Esophagus muscularis mucosa (tissue), 4 donors: ENCODE results near the gene IL34.
"Not testable (repeated sequence)": the region's sequence is repeated elsewhere in the genome, so short reads cannot be mapped to it uniquely, and the experiment has no call there.

Source experiments
- CTCF ChIP-seq, 3 experiments: fragments of 200-600 bp in 2 of 3; fragments of 450-650 bp in 1 of 3; sonication (generic) in 2 of 3; IDR thresholded peaks; one replicate each; pipeline ENCODE4 v1.5.1; 2017 to 2019; ENCODE audit warnings: antibody characterized with exemption in 3 of 3, mild to moderate bottlenecking in 2 of 3, moderate library complexity in 1 of 3
- EP300 ChIP-seq: sonication (generic); formaldehyde crosslinking; IDR thresholded peaks from one replicate; pipeline ENCODE4 v1.6.1; 2017; ENCODE audit warnings: antibody characterized with exemption
- POLR2A ChIP-seq: fragments of 450-650 bp; IDR thresholded peaks from one replicate; pipeline ENCODE4 v1.6.1; 2017; ENCODE audit warnings: antibody characterized with exemption, moderate library complexity, mild to moderate bottlenecking, low read depth
- POLR2AphosphoS5 ChIP-seq, 2 donors: sonication (generic); formaldehyde crosslinking; IDR thresholded peaks; one replicate each; pipeline ENCODE4 v1.6.1; 2017; ENCODE audit warnings: antibody characterized with exemption in 2 of 2

GRCh38 chr16:70670938-70671337 lies 24.6 kb downstream of the IL34 start:
- not testable (repeated sequence) for TF ChIP-seq CTCF (IDR thresholded peaks at IDR 0.05); POLR2A; EP300; POLR2AphosphoS5 (IDR thresholded peaks at IDR 0.05)
